A549 (cell line): Measurements from ENCODE around the gene TMEM120B.

Source experiments
- CTCF ChIP-seq: fragments of >200 bp; sonication (Bioruptor Twin); formaldehyde crosslinking; IDR thresholded peaks from 3 replicates; pipeline ENCODE4 v1.5.1; 2016
- POLR2AphosphoS2 ChIP-seq: conservative IDR thresholded peaks from 2 replicates; pipeline ENCODE4 v1.6.1; 2012; ENCODE audit warnings: low read length, improper control_type of control experiment, inconsistent platforms

GRCh38 chr12:121770813-121771625 lies 58.5 kb downstream of the TMEM120B start:
- TF ChIP-seq POLR2AphosphoS2 (no peak), CTCF (no peak)
